Measurements from ENCODE around the gene ALOX12.
A peak's percentile ranks its signal among the peaks of the same experiment; 100 is the strongest.

ALOX12 gene

DNA sequence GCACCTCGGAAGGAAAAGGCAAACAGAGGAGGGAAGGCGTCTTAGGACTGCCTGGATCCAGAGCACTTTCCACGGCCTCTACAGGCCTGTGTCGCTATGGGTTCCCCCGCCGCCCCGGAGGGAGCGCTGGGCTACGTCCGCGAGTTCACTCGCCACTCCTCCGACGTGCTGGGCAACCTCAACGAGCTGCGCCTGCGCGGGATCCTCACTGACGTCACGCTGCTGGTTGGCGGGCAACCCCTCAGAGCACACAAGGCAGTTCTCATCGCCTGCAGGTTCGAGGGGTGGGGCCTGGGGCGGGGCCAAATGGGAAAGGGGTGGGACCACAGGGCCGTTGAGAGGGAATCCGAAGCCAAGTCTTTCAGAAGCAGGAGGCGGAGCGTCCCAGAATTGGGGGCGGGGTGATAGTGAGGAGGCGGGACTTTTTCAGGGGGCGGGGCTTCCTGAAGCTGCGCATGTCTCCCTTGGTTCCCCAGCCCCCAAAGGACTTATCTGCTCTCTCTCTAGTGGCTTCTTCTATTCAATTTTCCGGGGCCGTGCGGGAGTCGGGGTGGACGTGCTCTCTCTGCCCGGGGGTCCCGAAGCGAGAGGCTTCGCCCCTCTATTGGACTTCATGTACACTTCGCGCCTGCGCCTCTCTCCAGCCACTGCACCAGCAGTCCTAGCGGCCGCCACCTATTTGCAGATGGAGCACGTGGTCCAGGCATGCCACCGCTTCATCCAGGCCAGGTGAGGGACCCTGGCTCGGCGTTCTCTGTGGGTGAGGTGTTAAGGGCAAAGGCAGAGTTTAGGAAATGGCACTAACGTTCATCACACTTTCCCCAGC lies 27.9 kb downstream of the ALOX12 start:
- no peak for TF ChIP-seq ZFX (IDR thresholded peaks at IDR 0.05; ENCODE audit: borderline replicate concordance)
- TF ChIP-seq, protein P1, sequence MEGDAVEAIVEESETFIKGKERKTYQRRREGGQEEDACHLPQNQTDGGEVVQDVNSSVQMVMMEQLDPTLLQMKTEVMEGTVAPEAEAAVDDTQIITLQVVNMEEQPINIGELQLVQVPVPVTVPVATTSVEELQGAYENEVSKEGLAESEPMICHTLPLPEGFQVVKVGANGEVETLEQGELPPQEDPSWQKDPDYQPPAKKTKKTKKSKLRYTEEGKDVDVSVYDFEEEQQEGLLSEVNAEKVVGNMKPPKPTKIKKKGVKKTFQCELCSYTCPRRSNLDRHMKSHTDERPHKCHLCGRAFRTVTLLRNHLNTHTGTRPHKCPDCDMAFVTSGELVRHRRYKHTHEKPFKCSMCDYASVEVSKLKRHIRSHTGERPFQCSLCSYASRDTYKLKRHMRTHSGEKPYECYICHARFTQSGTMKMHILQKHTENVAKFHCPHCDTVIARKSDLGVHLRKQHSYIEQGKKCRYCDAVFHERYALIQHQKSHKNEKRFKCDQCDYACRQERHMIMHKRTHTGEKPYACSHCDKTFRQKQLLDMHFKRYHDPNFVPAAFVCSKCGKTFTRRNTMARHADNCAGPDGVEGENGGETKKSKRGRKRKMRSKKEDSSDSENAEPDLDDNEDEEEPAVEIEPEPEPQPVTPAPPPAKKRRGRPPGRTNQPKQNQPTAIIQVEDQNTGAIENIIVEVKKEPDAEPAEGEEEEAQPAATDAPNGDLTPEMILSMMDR (IDR thresholded peaks at IDR 0.05) = peak; percentile 20
- peak overlapping the region; percentile 64 for H3K27ac ChIP-seq

DNA sequence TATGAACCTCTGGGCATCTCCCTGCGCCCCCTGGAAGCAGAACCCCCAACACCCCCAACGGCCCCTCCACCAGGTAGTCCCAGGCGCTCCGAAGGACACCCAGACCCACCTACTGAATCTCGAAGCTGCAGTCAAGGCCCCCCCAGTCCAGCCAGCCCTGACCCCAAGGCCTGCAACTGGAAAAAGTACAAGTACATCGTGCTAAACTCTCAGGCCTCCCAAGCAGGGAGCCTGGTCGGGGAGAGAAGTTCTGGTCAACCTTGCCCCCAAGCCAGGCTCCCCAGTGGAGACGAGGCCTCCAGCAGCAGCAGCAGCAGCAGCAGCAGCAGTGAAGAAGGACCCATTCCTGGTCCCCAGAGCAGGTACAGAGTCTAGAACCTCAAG lies 28.5 kb downstream of the ALOX12 start:
- TF ChIP-seq, protein P1 (IDR thresholded peaks at IDR 0.05) = no peak
- TF ChIP-seq ZFX (IDR thresholded peaks at IDR 0.05; ENCODE audit: borderline replicate concordance) = no peak
- H3K27ac ChIP-seq = peak overlapping the region; percentile 64

DNA sequence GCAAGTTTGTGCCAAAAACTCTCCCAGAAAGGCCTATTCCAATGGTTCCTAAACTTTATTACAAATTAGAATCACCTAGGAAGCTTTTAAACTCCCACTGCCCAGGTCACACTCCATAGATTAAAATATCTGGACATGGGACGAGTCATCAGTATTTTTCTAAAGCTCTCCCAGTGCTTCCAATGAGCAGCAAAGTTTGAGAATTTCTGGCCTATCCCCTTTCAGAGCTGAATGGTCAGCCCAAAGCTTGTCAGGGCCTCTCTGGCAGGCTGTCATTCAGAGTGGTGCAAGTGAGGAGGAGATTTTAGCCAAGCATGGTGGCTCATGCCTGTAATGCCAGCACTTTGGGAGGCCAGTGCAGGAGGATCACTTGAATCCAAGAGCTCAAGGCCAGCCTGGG lies 29.4 kb downstream of the ALOX12 start:
- no peak overlapping the region for H3K27ac ChIP-seq
- TF ChIP-seq, protein P1 (IDR thresholded peaks at IDR 0.05) = no peak
- no peak for TF ChIP-seq ZFX (IDR thresholded peaks at IDR 0.05; ENCODE audit: borderline replicate concordance)

DNA sequence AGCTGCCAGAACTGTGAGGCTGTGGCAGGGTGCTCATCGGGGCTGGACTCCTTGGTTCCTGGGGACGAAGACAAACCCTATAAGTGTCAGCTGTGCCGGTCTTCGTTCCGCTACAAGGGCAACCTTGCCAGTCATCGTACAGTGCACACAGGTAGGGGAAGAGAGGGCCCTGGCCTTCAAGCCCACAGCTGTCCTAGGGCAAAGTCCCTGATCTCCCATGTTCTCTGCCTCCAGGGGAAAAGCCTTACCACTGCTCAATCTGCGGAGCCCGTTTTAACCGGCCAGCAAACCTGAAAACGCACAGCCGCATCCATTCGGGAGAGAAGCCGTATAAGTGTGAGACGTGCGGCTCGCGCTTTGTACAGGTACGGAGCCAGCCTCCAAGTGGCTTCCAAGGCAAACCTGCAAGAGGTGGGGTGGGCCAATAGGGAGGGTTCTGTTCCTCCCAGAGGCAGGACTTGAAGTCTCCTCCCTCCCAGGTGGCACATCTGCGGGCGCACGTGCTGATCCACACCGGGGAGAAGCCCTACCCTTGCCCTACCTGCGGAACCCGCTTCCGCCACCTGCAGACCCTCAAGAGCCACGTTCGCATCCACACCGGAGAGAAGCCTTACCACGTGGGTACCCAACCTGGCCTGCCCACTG lies 30.7 kb downstream of the ALOX12 start:
- TF ChIP-seq ZFX (IDR thresholded peaks at IDR 0.05; ENCODE audit: borderline replicate concordance) = no peak
- TF ChIP-seq, protein P1 (IDR thresholded peaks at IDR 0.05) = no peak

DNA sequence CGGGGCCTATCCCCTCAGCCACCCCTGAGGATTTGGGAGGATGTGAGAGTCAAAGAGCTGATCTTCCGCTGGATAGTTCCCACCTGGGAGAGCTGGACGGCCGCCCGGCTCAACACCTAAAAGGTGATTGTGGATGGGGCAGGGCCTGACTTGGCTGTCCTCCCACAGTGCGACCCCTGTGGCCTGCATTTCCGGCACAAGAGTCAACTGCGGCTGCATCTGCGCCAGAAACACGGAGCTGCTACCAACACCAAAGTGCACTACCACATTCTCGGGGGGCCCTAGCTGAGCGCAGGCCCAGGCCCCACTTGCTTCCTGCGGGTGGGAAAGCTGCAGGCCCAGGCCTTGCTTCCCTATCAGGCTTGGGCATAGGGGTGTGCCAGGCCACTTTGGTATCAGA lies 31.5 kb downstream of the ALOX12 start:
- TF ChIP-seq, protein P1 (IDR thresholded peaks at IDR 0.05) = no peak
- no peak for TF ChIP-seq ZFX (IDR thresholded peaks at IDR 0.05; ENCODE audit: borderline replicate concordance)
- no peak overlapping the region for H3K27ac ChIP-seq

More for the DNA sequence above, 30.7 kb downstream of the ALOX12 start:
- no peak overlapping the region for H3K27ac ChIP-seq

DNA sequence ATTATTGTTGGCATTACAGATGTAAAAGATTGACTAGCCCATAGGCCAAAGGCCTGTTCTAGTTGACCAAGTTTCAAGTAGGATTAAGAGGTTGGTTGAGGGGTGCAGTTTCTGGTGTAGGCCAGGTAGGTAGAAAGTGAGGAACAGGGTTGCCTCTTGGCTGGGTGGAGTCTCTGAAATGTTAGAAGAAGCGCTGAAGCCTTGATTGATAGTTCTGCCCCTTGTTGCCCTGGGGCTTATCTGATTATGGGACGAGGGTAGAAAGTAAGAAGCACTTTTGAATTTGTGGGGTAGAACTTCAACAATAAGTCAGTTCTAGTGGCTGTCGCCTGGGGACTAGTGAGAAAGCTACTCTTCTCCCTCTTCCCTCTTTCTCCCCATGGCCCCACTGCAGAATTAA lies 33.2 kb downstream of the ALOX12 start:
- H3K27ac ChIP-seq = no peak overlapping the region
- no peak for TF ChIP-seq ZFX (IDR thresholded peaks at IDR 0.05; ENCODE audit: borderline replicate concordance)
- TF ChIP-seq, protein P1 (IDR thresholded peaks at IDR 0.05) = no peak

DNA sequence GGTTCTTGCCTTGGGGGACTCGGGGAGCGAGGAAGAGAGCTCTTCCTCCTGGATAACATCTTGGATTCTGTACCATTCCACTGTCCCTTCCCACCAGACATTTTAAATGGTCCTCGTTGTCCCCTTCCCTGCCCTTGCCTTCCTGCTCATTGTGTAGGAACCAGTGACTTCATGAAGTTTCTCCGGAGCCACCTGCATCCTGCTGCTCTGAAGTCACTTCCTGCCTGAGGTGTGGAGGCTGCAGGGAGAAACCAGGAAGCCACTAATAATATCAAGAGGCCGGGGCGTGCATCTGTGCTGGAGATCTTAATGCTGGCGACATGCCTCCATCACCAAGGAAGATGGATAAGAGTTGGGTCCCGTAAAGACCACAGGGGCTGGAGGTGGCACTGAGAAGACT lies 33.8 kb downstream of the ALOX12 start:
- no peak for TF ChIP-seq ZFX (IDR thresholded peaks at IDR 0.05; ENCODE audit: borderline replicate concordance)
- TF ChIP-seq, protein P1 (IDR thresholded peaks at IDR 0.05) = no peak
- H3K27ac ChIP-seq = no peak overlapping the region
